GM18505 (cell line): Measurements from ENCODE around the gene ADARB2.
"Not testable (repeated sequence)": the region's sequence is repeated elsewhere in the genome, so short reads cannot be mapped to it uniquely, and the experiment has no call there.

ENCODE experiments used
- ATAC-seq: cut with Tn5 transposase; IDR thresholded peaks from one replicate; pipeline ENCODE4 v1.9.1; 2021; ENCODE audit not compliant: unreplicated experiment
- POLR2A ChIP-seq: IDR thresholded peaks from 4 replicates; pipeline ENCODE4 v1.6.1; 2011; ENCODE audit warnings: borderline replicate concordance; ENCODE audit not compliant: insufficient read depth, insufficient read length; ENCODE audit errors: extremely low read depth

Gene ADARB2

DNA sequence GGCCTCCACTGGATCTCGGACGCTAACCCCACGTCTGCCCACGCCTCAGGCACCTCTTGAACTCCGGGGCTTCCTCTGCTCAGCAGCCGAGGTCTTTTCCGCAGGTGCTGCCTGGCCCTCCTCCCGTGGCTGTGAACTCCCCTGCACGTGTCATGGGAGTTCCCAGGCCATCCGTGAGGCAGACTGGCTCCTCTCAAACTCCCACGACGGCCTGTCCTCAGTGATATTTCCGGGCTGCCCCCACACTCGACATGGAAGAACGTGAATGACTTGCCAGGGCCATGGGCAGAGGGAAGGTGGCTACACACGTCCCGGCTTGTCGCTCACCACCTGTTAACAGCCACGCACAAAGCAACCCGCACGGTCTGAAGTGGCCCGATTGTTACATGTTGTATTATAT, 110.9 kb downstream of the ADARB2 start:
- no peak for ATAC-seq
- no peak for TF ChIP-seq POLR2A

DNA sequence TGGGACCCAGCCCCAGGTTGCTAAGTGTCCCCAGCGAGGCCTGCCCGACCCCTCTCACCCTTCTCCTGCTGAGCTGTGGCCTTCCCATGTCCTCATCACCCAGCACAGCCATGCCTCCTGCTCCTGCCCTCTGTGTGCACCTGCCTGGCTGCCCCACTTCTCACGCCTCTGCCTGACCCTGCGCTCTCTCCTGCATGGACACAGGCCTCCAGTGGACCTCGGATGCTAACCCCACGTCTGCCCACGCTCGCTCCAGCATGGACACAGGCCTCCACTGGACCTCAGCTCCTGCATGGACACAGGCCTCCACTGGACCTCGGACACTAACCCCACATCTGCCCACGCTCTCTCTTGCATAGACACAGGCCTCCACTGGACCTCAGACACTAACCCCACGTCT, 111.6 kb downstream of the ADARB2 start:
- TF ChIP-seq POLR2A = no peak
- no peak for ATAC-seq

DNA sequence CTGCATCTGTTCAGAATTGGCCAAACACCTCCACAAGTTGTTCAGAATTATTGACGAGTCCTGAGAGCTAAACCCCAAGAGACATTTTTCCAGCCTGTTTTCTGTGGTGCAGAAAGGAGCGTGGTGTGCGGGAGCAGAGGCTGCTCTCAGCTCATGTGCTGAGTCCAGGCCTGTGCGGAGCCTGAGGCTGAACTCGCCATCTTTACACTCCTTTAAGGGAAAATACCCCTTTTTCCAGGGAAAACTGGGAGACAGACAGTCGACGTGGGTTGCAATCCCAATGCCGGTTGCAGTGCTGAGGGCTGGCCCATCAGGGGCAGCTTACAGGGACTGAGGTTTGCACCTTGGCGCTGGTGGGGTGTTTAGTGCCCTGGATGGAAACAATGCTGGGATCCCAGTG, 112.2 kb downstream of the ADARB2 start:
- no peak for TF ChIP-seq POLR2A
- ATAC-seq = no peak

DNA sequence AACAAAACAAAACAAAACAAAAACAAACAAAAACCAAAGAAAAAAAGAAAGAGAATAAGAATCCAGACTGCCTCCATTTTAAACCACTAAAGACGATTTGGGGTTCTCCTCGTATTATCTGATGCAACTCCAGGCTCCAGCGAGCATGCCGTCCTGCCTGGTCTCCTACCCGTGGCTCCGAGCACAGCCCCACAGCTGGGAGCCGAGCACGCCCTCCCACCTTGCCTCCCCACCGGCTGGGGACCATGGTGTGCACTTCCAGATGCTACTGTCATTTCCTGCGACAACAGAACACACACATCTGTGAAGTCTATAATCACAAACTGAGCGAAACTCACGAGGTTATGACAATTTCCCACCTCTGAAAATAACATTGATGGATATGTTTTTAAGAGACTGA, 113.1 kb downstream of the ADARB2 start:
- TF ChIP-seq POLR2A = no peak
- no peak for ATAC-seq

DNA sequence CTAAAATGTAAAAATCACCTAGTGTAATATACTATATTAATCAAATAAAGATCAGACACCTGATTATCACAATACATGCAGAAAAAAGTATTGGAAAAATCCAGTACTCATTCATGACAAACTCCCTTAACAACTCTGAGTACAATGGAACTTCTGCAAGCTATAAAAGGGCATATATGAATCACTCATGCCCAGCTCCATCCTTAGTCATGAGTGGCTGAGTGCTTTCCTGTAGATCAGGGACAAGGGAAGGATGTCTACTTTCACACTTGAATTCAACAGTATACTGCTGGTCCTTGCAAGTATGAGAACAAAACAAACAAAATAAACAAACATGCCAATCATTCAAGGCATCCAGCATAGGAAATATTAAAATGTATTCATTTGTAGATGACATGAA, 116.5 kb downstream of the ADARB2 start:
- no peak for ATAC-seq

DNA sequence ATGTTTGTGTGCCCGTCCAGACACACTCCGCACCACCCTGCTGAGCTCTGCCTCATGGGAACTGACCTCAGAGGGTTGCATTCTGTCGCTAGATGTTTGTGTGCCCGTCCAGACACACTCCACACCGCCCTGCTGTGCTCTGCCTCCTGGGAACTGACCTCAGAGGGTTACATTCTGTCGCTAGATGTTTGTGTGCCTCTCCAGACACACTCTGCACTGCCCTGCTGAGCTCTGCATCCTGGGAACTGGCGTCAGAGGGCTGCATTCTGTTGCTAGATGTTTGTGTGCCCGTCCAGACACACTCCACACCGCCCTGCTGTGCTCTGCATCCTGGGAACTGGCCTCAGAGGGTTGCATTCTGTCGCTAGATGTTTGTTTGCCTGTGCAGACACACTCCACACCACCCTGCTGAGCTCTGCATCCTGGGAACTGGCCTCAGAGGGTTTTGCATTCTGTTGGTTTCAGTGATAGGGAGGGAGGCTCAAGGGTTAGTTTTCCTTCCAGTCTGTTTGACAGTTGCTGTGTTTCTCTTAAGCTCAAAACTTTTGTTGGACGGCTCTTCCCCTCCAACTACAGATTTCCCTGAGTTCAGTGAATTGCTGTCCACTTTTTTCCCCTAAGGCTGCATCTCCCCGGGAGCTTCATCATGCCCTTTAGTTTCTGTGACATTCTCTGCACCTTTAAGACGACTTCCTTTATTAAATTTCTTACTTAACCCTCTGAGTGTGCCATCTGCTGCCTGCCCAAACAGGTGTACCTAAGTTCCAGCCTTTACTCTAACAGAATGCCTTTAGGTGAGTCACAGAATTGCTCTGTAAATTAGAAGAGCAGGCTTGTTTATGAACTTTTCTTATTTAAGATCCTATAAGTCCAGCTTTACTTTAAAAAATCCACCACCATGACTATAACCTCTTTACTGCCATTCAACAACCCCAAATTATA, 119.7 kb downstream of the ADARB2 start:
- ATAC-seq = not testable (repeated sequence)

More for the DNA sequence above, 116.5 kb downstream of the ADARB2 start:
- TF ChIP-seq POLR2A = no peak

DNA sequence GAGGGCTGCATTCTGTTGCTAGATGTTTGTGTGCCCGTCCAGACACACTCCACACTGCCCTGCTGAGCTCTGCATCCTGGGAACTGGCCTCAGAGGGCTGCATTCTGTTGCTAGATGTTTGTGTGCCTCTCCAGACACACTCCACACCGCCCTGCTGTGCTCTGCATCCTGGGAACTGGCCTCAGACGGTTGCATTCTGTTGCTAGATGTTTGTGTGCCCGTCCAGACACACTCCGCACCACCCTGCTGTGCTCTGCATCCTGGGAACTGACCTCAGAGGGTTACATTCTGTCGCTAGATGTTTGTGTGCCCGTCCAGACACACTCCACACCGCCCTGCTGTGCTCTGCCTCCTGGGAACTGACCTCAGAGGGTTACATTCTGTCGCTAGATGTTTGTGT, 120.6 kb downstream of the ADARB2 start:
- not testable (repeated sequence) for ATAC-seq

DNA sequence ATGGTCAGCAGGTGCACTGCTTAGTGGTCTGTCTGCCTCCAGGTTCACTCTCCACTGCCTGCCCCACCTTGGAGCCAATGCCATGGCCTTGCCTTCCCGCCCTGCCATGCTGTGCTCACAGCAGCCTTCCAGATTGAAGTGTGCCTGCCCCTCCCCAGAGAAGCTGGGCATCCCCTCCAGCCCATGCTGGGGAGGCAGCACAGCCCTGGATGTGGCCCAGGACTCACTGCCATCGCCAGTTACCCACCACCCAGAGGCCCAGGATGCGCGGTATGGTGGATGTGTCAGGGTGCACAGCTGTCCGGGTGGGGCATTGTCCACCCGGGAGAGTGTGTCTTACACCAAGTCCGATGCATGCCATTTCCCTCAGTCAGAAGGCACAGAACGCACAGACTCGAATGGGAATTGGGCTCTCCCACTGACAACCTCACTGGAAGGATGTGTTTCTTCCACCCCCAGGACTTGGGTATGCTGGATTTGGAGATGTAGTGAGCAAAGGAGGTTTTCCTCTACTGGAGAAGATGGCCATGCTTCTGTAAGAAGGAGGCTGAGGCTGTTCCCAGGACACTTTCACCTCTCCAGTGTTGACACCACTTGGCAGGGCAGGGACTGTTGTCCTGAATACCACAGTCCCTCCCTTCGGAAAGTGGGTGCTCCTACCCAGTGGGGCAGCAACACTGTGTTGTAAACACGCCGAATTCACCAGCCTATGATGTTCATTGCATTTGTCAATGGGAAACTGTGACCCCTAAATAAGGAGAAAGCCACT, 122.0 kb downstream of the ADARB2 start:
- ATAC-seq = no peak
- no peak for TF ChIP-seq POLR2A

DNA sequence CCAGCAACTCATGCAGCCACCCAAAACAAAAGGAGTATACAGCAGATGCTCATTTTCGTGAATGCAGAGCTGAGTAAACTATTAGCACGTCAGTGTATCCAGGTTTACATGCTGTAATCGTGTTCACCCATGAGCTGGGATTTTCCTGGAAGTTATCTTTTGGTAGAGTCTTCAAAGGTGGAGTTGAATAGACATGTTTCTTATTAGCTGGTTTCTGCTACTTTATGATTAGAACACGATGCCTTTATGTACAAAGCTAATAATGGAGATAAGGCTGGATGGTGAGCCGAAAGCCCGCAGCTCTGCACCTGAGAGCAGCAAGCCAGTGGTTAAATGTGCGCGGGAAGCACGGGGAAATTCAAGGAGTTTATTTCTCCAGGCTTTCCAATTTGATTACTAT, 123.8 kb downstream of the ADARB2 start:
- ATAC-seq = no peak
- TF ChIP-seq POLR2A = no peak

DNA sequence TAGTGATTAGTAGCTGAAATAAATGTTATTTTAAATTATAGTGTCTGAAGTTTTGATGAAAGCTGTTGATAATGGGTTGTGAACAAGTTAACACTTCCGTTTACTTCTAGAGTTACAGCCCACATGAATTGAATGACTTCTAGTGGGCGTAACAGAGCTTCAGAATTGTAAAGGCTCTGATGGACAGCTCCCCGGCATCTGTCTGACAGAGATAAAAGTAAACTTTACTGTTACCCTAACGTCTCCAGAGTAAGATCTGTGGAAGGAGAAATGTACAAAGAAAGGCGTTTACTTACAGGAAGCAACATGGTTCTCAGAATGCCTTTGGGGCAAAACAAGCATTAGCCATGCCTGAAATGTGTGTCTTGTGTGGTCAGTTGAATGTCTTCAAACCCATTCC, 124.4 kb downstream of the ADARB2 start:
- ATAC-seq = no peak
- TF ChIP-seq POLR2A = no peak

DNA sequence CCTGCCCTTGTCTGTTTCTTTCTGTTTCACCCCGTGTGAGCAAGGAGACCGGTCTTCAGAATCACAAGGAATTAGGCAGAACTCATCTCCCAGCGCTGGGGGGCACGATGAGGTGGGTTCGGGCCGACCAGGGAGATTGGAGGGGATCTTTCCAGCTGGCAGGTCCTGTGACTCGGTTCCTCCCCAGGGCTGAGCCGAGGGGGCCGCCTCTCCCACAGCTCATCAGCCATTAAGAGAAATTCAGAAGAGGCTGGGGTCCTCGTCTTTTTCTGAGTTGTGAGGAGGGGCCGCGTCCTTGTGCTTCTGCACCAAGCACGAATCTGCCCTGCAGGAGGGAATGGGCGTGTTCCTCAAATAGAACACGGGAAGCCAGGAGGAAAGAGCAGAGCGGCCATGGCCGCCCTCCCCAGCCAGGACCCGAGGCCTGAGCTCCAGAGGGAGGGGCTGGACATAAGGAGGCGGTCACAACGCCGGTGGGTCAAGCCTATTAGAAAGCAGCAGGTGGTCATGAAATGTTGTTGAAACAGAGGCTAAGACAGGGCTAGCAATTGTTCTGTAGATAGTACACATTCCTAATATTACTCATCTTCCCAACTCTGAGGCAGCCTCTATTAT, 125.3 kb downstream of the ADARB2 start:
- TF ChIP-seq POLR2A = no peak
- no peak for ATAC-seq

DNA sequence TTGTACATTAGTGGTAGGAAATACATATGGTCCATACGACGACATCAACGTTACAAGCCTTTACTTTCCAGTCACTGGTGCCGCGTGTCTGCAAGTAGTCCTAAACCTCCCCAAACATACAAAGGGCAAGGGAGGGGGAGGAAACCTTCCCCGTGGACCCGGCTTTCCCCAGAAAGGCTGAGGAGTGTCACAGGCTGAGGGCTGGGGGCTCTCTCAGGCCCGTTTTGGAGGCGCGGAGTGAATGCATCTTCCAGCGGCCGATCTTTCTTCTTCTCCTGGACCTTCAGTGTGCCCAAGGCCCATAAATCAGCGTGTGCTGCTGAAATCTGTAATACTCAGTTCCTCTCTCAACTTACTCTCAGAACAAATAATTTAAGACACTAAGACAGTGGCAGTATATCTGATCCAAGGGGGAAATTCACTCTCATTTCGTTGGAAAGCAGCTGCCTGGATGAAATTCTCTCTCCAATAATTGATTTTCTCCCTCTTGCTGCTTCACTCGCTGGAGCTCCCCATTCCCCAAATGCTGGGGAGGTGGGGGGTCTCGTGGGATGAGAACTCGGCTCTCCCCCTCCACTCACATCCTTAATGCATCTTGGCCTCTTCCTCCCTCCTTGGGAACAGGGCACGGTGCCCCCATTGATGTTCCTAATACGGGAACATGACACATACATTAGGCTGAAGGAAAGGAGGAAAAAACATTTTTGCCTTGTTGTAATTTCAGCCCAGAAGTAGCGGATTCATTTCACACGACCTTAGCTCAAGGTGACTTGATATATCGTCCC, 126.1 kb downstream of the ADARB2 start:
- TF ChIP-seq POLR2A = no peak
- no peak for ATAC-seq

DNA sequence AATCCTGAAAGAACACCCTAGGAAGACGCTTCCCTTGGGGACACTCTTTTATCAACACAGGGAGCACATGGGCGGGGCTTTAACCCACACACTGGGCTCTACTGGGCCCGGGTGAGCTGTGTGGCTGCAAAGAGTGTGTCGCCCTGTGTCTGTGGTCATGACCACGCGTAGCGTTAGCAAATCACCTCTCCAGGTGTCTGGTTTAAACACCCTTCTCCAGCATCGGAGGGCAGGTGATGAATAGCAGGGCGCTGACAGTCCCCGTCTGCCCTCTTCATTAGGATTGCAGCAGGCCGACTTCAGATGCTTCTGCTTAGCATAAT, 127.7 kb downstream of the ADARB2 start:
- no peak for ATAC-seq
- TF ChIP-seq POLR2A = no peak
